ENCODE data around the gene TBX3.

The TBX3 gene

DNA sequence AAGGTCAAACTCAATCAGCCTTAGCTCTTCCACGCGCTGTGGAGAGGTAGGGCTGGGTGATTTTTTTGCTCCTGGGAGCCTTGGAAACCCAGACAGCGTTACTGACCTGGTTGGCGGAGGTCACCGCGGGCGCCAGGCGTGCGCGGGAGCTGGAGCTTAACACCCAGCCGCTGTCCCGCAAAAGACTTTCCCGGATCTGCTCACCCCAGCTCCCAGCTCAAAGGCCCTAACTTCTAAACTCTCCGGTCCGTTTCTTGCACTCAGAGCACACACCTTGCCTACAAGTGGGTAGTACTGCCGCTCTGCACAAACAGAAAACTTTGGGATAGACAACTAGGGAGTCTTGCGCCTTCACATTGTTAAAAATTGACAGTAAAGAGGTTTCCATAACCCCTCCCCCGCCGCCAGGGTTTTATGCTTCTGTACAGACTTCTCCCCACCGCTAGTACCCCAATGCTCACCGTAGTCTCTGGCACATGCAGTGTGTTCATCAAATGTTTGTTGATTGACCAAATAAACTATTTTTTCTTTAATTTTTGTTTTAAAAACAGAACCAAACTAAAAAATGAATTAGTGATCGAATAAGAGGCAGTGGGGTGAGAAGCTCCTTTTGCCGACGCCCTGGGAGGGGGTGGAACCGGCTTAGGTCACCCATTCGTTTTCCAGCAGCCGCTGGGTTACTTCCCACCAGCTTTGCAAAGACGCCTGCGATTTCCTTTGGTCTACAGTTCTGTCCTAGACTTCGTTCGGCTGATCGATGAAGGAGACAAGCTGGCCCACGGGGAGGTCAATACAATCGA lies 12.7 kb upstream of the TBX3 start:
- DNase-seq = no peak

- no peak for DNase-seq
Observed at GRCh38 chr12:114695305-114695592, 11.3 kb upstream of the TBX3 start.

GRCh38 chr12:114694436-114695304 lies 10.7 kb upstream of the TBX3 start:
- DNase-seq = no peak

GRCh38 chr12:114693532-114693931 lies 9.6 kb upstream of the TBX3 start:
- DNase-seq = no peak

DNA sequence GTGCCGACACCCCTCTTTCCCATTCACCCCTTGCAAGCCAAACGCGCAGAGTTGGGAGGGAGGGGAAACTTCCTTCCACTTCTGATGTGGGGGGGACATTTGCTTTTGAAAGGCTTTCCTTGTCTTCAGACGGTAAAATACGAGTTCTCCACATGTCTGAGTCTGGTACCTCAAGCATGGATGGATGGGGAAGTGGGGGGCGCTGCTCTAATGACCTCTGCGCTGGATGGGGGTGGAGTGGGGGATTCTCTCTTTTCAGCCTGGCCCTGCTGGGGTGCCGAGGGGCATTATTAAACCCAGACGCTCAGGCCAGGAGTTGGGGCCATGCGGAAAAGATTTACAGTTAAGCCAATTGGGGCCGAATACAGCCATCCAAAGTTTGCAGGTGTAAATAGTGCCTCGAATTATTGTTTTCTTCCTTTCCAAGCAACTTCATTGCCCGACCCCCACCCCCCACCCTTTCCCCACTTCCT lies 9.1 kb upstream of the TBX3 start:
- DNase-seq = no peak

GRCh38 chr12:114692186-114693058 lies 8.4 kb upstream of the TBX3 start:
- no peak for DNase-seq

- no peak for DNase-seq
Observed at GRCh38 chr12:114691763-114692185, 7.8 kb upstream of the TBX3 start.

- DNase-seq = no peak
Observed at GRCh38 chr12:114691196-114691595, 7.2 kb upstream of the TBX3 start.

GRCh38 chr12:114690267-114691135 lies 6.5 kb upstream of the TBX3 start:
- DNase-seq = no peak

- no peak for DNase-seq
Observed at GRCh38 chr12:114689075-114689994, 5.4 kb upstream of the TBX3 start.

GRCh38 chr12:114688256-114688845 lies 4.4 kb upstream of the TBX3 start:
- DNase-seq = no peak

GRCh38 chr12:114687802-114688201 lies 3.8 kb upstream of the TBX3 start:
- DNase-seq = no peak

- DNase-seq = no peak
Observed at GRCh38 chr12:114686773-114687500, 3.0 kb upstream of the TBX3 start.

DNA sequence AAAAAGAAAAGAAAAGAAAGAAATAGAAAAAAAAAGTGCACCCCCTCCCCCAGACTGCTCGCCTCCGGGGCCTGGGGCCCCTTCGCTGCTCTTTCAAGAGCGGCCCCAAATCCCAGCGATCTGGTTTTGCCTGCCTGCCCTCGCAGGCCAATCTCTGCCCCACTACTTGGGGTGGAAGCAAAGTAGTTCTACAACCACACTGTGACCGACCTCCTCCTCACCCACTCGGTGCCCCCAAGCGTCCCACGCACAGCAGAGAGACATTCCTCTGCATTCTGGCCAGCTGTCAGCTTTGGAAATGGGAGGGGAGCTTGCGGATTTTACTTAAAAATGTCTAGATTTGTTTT lies 2.4 kb upstream of the TBX3 start:
- no peak for DNase-seq

DNA sequence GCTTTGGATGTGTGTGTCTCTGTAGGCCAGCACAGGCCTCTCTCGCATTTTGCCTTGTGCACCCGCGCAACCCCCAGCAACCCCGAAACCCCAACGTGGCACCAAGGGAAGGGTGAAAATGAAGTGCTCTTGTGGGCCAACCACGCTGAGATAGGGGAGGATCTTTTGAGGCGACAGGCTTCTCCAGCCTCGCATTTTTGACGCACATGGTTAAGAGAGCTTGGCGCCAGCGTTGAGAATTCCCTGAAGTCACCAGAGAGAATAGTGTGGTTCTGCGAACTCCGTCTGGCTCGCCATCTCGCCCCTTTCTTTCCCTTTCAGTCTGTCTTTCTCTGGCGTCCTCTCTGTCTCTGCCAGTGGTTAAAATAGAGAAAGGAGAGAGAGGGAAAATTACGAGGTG lies 1.9 kb upstream of the TBX3 start:
- DNase-seq = no peak

- no peak for DNase-seq
Observed at GRCh38 chr12:114685320-114685781, 1.4 kb upstream of the TBX3 start.

- no peak for DNase-seq
Observed at GRCh38 chr12:114684870-114685273, 897 bp upstream of the TBX3 start.

GRCh38 chr12:114683709-114684097 lies 272 bp downstream of the TBX3 start:
- no peak for DNase-seq

DNA sequence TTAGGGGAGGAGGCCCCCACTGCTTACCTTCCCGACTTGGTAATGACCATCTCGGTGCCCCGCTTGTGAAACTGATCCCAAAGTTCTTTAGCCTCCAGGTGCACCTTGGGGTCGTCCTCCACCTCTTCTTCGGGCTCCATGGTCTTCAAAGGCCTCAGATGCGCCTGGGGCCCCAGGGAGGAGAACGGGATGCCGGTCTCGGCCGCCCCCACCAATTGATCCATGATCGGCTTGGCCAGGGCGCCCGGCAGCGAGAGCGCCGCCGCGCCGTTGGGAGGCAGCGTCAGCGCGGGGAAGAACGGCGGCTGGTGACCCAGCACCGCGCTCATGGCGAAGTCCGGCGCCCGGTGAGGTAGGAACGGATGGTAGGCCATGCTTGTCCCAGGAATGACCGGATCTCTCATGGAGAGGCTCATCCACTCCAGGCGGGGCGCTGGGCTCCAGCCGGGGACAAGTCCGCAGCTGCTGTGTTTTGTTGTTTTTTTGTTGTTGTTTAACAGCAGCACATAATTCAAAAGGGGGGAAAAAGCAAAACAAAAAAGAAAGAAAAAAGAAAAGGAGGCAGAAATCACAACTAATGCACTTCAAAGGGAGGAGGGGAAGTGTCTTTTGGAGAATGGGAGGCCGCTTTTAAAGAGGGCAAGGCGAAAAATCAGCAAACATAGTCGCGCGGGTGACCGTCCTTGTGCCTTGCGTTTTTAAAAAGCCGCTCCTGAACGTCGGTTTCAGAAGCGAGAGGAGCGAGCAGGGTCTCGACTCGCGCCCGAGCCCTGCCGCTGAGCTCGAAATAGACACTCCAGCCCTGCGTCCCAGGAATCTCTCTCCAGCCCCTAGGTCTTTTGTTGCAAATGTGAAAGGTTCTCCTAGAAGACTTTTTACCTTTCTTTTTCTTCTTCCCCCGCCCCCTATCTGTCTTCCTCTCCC lies 928 bp downstream of the TBX3 start:
- DNase-seq = no peak

All from suppressor macrophage treated with lipopolysaccharide for 4 hours (primary cell).